GM23248 (cell line): ENCODE data around the gene IFNL2. TPM values are rescaled to one million over a fixed set of nuclear protein-coding genes. Genes with fewer than 3 reads are reported as not detected.
A peak's percentile ranks its signal among the peaks of the same experiment; 100 is the strongest.
"Not testable (repeated sequence)": the region's sequence is repeated elsewhere in the genome, so short reads cannot be mapped to it uniquely, and the experiment has no call there.

ENCODE experiments used
- DNase-seq: peaks from one replicate; pipeline ENCODE4 v3.0.0-alpha.2; 2015
- H2AFZ ChIP-seq: fragments of 200-600 bp; sonication (generic); 2 replicates; pipeline ENCODE4 v1.6.1; 2016; ENCODE audit warnings: antibody characterized with exemption
- H3F3A ChIP-seq: fragments of 200-600 bp; sonication (generic); 2 replicates; pipeline ENCODE4 v1.6.1; 2016; ENCODE audit warnings: mild to moderate bottlenecking, antibody characterized with exemption, mixed run types; ENCODE audit not compliant: insufficient read depth
- H3K27ac ChIP-seq: fragments of 200-600 bp; sonication (generic); 2 replicates; pipeline ENCODE4 v1.5.1; 2016; ENCODE audit warnings: mild to moderate bottlenecking
- H3K27me3 ChIP-seq: fragments of 200-600 bp; sonication (generic); replicated peaks from 2 replicates; pipeline ENCODE4 v1.6.1; 2016; ENCODE audit warnings: mild to moderate bottlenecking; ENCODE audit not compliant: insufficient read depth
- H3K36me3 ChIP-seq: fragments of 200-600 bp; sonication (generic); 2 replicates; pipeline ENCODE4 v1.6.1; 2016; ENCODE audit warnings: low read depth, mild to moderate bottlenecking
- H3K4me1 ChIP-seq: fragments of 200-600 bp; sonication (generic); 2 replicates; pipeline ENCODE4 v1.6.1; 2016; ENCODE audit warnings: mild to moderate bottlenecking; ENCODE audit not compliant: insufficient read depth
- H3K4me2 ChIP-seq: fragments of 200-600 bp; sonication (generic); one replicate; pipeline ENCODE4 v1.6.1; 2016; ENCODE audit warnings: mild to moderate bottlenecking; ENCODE audit not compliant: unreplicated experiment
- H3K4me3 ChIP-seq: fragments of 200-600 bp; sonication (generic); 2 replicates; pipeline ENCODE4 v1.5.1; 2016; ENCODE audit warnings: mild to moderate bottlenecking
- H3K79me2 ChIP-seq: fragments of 200-600 bp; sonication (generic); 2 replicates; pipeline ENCODE4 v1.6.1; 2016; ENCODE audit warnings: mild to moderate bottlenecking; ENCODE audit not compliant: insufficient read depth
- H3K9ac ChIP-seq: fragments of 200-600 bp; sonication (generic); 2 replicates; pipeline ENCODE4 v1.6.1; 2016; ENCODE audit warnings: mild to moderate bottlenecking
- H3K9me2 ChIP-seq: fragments of 200-600 bp; sonication (generic); 2 replicates; pipeline ENCODE4 v1.6.1; 2016; ENCODE audit warnings: mixed run types, mild to moderate bottlenecking, moderate library complexity; ENCODE audit not compliant: insufficient read depth
- H3K9me3 ChIP-seq: fragments of 200-600 bp; sonication (generic); one replicate; pipeline ENCODE4 v1.6.1; 2017; ENCODE audit warnings: low read depth
- H4K20me1 ChIP-seq: fragments of 200-600 bp; sonication (generic); 2 replicates; pipeline ENCODE4 v1.6.0; 2016; ENCODE audit not compliant: insufficient read depth
- EZH2 ChIP-seq: fragments of 200-600 bp; sonication (generic); IDR thresholded peaks from 2 replicates; pipeline ENCODE4 v1.6.1; 2018; ENCODE audit warnings: antibody characterized with exemption, mild to moderate bottlenecking; ENCODE audit not compliant: insufficient read depth, poor library complexity, severe bottlenecking
- EZH2phosphoT487 ChIP-seq: fragments of 200-600 bp; sonication (generic); IDR thresholded peaks from 2 replicates; pipeline ENCODE4 v1.6.1; 2018; ENCODE audit warnings: antibody characterized with exemption, moderate library complexity, mild to moderate bottlenecking, low read depth; ENCODE audit not compliant: insufficient read depth
- WGBS, 2 experiments: methylation state at CpG; one replicate each; pipeline ENCODE4 v1.1.6; 2015 to 2017; ENCODE audit warnings: low lambda C conversion rate in 2 of 2, low coverage in 1 of 2; ENCODE audit errors: missing lambda C conversion rate in 2 of 2; 5-methylcytosine and 5-hydroxymethylcytosine counted together
- in situ Hi-C: fragments of 300-500 bp; cut with MboI; formaldehyde crosslinking; loops from 2 replicates; pipeline ENCODE4 v1.15.0; 2020
- polyA plus RNA-seq: library from polyadenylated mRNA; unstranded; fragments of >200 nt; fragmentation: Nextera tagmentation; extraction: Ambion mirVana; gene quantifications from 2 replicates; pipeline ENCODE4 v1.2.1, GENCODE V29; 2016
- total RNA-seq: library from RNA; depleted of rRNA; stranded (reverse); fragments of >200 nt; shearing (Covaris generic); gene quantifications from 2 replicates; pipeline ENCODE4 v1.2.3, GENCODE V29; 2014

The IFNL2 gene
- total and polyA plus RNA-seq, 2 experiments from 2014 or later = not detected

DNA sequence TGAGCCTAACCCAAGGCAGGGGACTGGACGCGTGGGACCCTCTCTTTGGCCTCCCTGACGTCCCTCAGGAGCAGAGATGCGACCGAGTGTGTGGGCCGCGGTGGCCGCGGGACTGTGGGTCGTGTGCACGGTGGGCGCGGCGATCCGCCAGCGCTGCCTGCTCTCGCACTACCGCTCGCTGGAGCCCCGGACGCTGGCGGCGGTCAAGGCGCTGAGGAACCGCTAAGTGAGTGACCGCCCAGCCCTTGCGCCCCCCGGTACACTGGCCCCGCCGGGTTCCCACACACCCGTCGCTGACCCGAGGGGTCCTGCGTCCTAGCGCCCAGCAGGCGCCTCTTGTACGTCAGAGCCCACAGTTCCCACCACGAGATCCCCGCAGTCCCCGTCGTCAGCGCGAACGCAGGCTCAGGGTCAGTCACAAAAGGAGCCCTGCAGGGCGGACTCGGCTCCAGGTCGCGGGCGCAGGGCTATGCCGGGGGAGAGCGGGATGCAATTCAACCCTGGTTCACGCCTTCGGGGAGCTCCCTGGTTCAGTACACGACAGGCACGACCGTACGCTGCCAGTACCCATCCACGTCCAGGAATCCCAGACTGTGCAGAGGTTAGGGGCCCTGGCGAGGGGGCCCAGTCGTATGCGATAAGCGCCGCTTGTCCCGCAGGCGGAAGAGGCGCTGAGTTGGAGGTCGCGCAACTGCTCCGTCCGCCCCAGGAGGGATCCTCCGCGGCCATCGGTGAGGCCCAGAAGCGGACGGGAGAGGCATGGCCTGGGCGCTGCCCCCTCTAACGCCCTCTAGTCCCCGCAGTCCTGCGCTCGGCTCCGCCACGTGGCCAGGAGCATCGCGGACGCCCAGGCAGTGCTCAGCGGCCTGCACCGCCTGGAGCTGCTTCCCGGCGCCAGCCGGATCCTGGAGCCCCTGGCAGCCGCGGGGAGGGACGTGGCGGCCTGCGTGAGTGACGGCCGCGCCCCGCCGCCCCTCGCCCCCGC, 3.6 kb upstream of the IFNL2 start:
- 4 to 5% methylated on average over 83 to 95 of the region's 102 CpGs for WGBS, 2 experiments
- no peak overlapping the region for H3K4me2 ChIP-seq

DNA sequence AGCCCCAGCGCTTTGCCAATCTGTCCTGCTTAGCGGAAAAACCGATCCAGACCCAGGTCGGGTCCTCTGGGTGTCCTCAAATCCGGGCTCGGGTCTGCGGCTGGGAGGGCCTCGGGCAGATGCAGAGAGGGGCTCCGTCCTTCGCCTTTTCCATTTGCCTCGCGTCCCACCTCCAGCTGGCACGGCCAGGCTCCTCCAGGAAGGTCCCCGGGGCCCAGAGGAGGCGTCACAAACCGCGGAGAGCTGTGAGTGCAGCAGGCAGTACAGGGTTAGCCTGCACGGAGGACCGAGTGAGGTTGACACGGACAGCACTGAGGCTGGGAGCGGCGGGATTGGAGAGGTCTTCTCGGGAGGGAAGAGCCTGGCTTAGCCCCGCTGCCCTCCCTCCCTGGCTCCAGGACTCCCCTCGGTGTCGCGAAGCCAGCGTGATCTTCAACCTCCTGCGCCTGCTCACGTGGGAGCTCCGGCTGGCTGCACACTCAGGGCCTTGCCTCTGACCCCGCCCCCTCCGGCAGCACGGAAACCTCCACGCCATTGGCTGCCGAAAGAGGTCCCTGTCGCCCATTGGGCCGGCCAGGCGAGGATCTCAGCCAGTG, 2.8 kb upstream of the IFNL2 start:
- Histone ChIP-seq H3K9me3 (no peaks in the 10 kb centered on the region), H3K27me3 (peaks cover 55% of the 10 kb centered on the region), H3K4me2 (no peak overlapping the region), H3K27ac (no peak overlapping the region), H3K79me2 (no peaks in the 10 kb centered on the region), H3K9ac (no peak overlapping the region), H3F3A (no peaks in the 10 kb centered on the region), H3K36me3 (no peaks in the 10 kb centered on the region), H3K9me2 (no peaks in the 10 kb centered on the region), H3K4me1 (no peaks in the 10 kb centered on the region), H2AFZ (no peak overlapping the region), H3K4me3 (no peak overlapping the region), H4K20me1 (no peaks in the 10 kb centered on the region)
- WGBS, 2 experiments = 32 to 40% methylated on average over 35 to 39 of the region's 39 CpGs
- peak; percentile 4 for DNase-seq
- TF ChIP-seq EZH2phosphoT487 = no peak
- TF ChIP-seq EZH2 = peak; percentile 17
- in situ Hi-C loops = no loop called here

More for the DNA sequence above, 3.6 kb upstream of the IFNL2 start:
- Histone ChIP-seq H3F3A (no peaks in the 10 kb centered on the region), H3K4me1 (no peaks in the 10 kb centered on the region), H3K9me2 (no peaks in the 10 kb centered on the region), H3K27ac (no peak overlapping the region), H4K20me1 (no peaks in the 10 kb centered on the region), H3K9ac (no peak overlapping the region), H3K27me3 (peaks cover 62% of the 10 kb centered on the region), H3K79me2 (no peaks in the 10 kb centered on the region), H2AFZ (no peak overlapping the region), H3K36me3 (no peaks in the 10 kb centered on the region), H3K4me3 (no peak overlapping the region), H3K9me3 (no peaks in the 10 kb centered on the region)
- in situ Hi-C loops = no loop called here
- peak; percentile 34 for DNase-seq
- TF ChIP-seq EZH2 = peak; percentile 42
- 0 out of 2 replicates have a peak, but pooled peaks have one; percentile 32 for TF ChIP-seq EZH2phosphoT487

- H3K9me3 ChIP-seq, in situ Hi-C loops, H3K27ac ChIP-seq, H3F3A ChIP-seq, H3K4me2 ChIP-seq, H3K79me2 ChIP-seq, H4K20me1 ChIP-seq, H3K36me3 ChIP-seq, H2AFZ ChIP-seq, H3K9me2 ChIP-seq, H3K4me1 ChIP-seq, H3K4me3 ChIP-seq, DNase-seq, H3K9ac ChIP-seq: not testable (repeated sequence)
- H3K27me3 ChIP-seq = peaks cover 37% of the 10 kb centered on the region
- WGBS, 2 experiments = 28 to 38% methylated on average over 9 to 10 of the region's 10 CpGs
Measured at GRCh38 chr19:39268531-39269223, 481 bp downstream of the IFNL2 start.

DNA sequence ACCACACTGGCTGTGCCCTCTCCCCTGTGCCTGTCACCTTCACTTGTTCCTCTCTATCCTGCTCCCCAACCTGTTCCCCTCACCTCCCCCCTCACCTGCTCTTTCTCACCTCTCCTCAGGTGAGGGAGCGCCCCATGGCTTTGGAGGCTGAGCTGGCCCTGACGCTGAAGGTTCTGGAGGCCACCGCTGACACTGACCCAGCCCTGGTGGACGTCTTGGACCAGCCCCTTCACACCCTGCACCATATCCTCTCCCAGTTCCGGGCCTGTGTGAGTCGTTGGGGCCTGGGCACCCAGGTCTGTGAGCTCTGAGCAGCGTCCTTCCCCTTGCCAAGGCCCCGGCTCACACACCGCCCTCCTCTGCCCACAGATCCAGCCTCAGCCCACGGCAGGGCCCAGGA, 1.2 kb downstream of the IFNL2 start:
- H3K9me2 ChIP-seq, H4K20me1 ChIP-seq, H3K36me3 ChIP-seq, H3K4me2 ChIP-seq, H3K9me3 ChIP-seq, DNase-seq, H3F3A ChIP-seq, H3K27ac ChIP-seq, H3K4me3 ChIP-seq, H3K9ac ChIP-seq, in situ Hi-C loops, H3K4me1 ChIP-seq, H2AFZ ChIP-seq, H3K79me2 ChIP-seq: not testable (repeated sequence)
- H3K27me3 ChIP-seq = peaks cover 31% of the 10 kb centered on the region
- 40 to 46% methylated on average over 9 to 10 of the region's 10 CpGs for WGBS, 2 experiments
